ENCODE results near the gene LMAN2.

GRCh38 chr5:177303925-177304391 is 47.5 kb downstream of the LMAN2 start:
- TF ChIP-seq CTCF (IDR thresholded peaks at IDR 0.05 in 2 of 3, conservative IDR thresholded peaks at IDR 0.05 in 1 of 3; ENCODE audit: borderline replicate concordance in 1 of 3, insufficient read depth in 1 of 3, low read depth in 2 of 3, low read length in 2 of 3), result no peak
- TF ChIP-seq EZH2 (IDR thresholded peaks at IDR 0.05), result no peak
- TF ChIP-seq REST (IDR thresholded peaks at IDR 0.05; ENCODE audit: low read depth), result no peak
- no peak for TF ChIP-seq ZNF274 (IDR thresholded peaks at IDR 0.05; ENCODE audit: low read depth, low read length)
- TF ChIP-seq EZH2phosphoT487 (IDR thresholded peaks at IDR 0.05; ENCODE audit: borderline replicate concordance), result no peak
- TF ChIP-seq MAX (IDR thresholded peaks at IDR 0.05), result no peak
- TF ChIP-seq POLR2A (IDR thresholded peaks at IDR 0.05; ENCODE audit: borderline replicate concordance, extremely low read depth, insufficient read depth, insufficient read length), result no peak
- TF ChIP-seq ATF3 (IDR thresholded peaks at IDR 0.05), result no peak
- TF ChIP-seq RAD21 (IDR thresholded peaks at IDR 0.05; ENCODE audit: low read depth), result no peak
- no peak for TF ChIP-seq TCF7L2 (IDR thresholded peaks at IDR 0.05; ENCODE audit: borderline replicate concordance, extremely low read depth, insufficient read depth, insufficient read length)
- TF ChIP-seq YY1 (IDR thresholded peaks at IDR 0.05; ENCODE audit: extremely low read depth, insufficient replicate concordance, low read depth, low read length), result no peak
